Measurements from ENCODE around the gene SLC7A6OS. TPM values are rescaled to one million over a fixed set of nuclear protein-coding genes. Genes with fewer than 3 reads are reported as not detected.
A peak's percentile ranks its signal among the peaks of the same experiment; 100 is the strongest.

Gene SLC7A6OS
- total RNA-seq, 1 experiment from 2014 or later: 11.9 TPM

DNA sequence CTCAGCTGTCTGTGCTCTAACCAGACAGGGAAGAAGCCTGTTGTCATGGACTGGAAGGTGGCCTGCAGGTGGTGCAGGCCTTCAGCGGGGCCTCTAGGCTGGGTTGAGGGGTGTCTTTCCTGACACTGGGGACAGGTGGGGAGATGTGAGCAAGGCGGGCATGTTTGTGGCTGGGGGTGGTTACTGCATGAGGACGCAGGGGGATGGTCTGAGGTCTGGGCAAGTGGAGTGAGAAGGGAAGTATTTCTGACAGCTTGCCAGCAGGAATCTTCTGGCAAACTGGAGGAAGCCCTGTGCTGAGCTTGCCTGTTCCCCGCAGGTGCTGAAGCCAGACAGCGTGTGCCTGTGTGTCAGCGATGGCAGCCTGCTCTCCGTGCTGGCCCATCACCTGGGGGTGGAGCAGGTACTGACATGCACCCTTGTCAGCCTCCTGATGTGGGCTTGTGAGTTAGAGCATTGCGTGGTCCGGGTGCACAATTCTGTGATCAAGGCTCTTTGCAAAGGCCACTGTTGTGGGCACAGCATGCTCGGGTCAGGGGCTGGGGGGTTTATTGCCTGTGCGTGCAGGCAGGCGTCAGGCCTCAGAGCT, 36.2 kb upstream of the SLC7A6OS start:
- DNase-seq (ENCODE audit: low read depth): no peak
- in situ Hi-C loops (cut with HindIII; ENCODE audit: low pct_unique_long_range_greater_than_20kb, low sequenced_read_pairs): no loop called here

- in situ Hi-C loops (cut with HindIII; ENCODE audit: low pct_unique_long_range_greater_than_20kb, low sequenced_read_pairs): no loop called here
- no peak for DNase-seq (ENCODE audit: low read depth)
Measured at GRCh38 chr16:68345958-68346635, 35.4 kb upstream of the SLC7A6OS start.

GRCh38 chr16:68345351-68345810, 34.6 kb upstream of the SLC7A6OS start:
- no peak for DNase-seq (ENCODE audit: low read depth)
- in situ Hi-C loops (cut with HindIII; ENCODE audit: low pct_unique_long_range_greater_than_20kb, low sequenced_read_pairs): no loop called here

DNA sequence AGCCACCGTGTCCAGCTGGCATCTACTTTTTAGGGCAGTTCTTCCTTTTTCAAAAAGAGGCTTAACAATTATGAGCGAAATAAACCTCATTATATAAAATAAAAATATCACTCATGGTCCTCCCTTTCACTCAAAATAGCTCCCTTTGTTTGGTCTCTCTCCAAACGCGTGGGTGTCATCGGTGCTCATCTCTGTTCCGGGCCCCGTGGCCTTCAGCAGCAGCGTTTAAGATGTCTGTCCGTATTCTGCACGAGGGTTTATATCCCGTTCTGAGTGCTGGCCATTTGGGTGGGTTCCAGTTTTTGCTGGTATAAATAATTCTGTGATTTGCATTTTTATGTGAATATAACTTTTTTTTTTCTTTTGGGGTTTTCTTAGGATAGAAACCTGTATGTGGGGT, 33.5 kb upstream of the SLC7A6OS start:
- in situ Hi-C loops (cut with HindIII; ENCODE audit: low pct_unique_long_range_greater_than_20kb, low sequenced_read_pairs): no loop called here

GRCh38 chr16:68343137-68343536, 32.4 kb upstream of the SLC7A6OS start:
- DNase-seq (ENCODE audit: low read depth): no peak
- in situ Hi-C loops (cut with HindIII; ENCODE audit: low pct_unique_long_range_greater_than_20kb, low sequenced_read_pairs): no loop called here

More for the DNA sequence above, 33.5 kb upstream of the SLC7A6OS start:
- no peak for DNase-seq (ENCODE audit: low read depth)

- DNase-seq (ENCODE audit: low read depth): no peak
- in situ Hi-C loops (cut with HindIII; ENCODE audit: low pct_unique_long_range_greater_than_20kb, low sequenced_read_pairs): no loop called here
Measured at GRCh38 chr16:68342620-68343019, 31.9 kb upstream of the SLC7A6OS start.

DNA sequence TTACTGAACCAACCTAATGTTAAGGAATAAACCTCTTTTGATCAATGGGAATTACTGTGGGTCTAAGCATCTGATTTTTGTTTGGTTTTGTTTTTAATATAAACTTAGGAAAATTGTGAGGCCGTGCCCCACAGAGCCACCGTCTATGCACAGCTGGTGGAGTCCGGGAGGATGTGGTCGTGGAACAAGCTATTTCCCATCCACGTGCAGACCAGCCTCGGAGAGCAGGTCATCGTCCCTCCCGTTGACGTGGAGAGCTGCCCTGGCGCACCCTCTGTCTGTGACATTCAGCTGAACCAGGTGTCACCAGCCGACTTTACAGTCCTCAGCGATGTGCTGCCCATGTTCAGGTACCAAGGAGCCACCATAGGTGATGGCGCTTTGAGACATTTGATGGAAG, 28.5 kb upstream of the SLC7A6OS start:
- DNase-seq (ENCODE audit: low read depth): no peak
- in situ Hi-C loops (cut with HindIII; ENCODE audit: low pct_unique_long_range_greater_than_20kb, low sequenced_read_pairs): no loop called here

GRCh38 chr16:68338326-68339119, 27.8 kb upstream of the SLC7A6OS start:
- in situ Hi-C loops (cut with HindIII; ENCODE audit: low pct_unique_long_range_greater_than_20kb, low sequenced_read_pairs): no loop called here
- no peak for DNase-seq (ENCODE audit: low read depth)

DNA sequence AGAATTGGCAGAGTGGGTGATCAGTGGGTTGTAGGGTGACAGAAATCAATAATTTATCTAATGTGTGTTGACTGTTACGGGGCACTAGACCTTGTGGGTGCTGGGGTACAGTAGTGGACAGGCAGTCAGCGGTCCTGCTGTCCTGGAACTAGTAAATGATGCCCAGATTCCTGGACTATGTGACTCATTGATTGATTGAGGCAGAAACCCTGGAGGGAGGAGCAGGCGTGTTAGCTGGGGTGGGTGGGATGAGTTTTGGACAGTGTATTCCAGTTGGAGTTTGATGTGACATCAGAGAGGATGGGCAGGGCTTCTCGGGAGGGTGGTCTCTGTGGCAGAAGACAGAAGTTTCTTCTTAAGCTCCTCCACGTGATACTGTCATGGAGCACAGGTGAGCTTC, 24.4 kb upstream of the SLC7A6OS start:
- DNase-seq (ENCODE audit: low read depth): no peak
- in situ Hi-C loops (cut with HindIII; ENCODE audit: low pct_unique_long_range_greater_than_20kb, low sequenced_read_pairs): no loop called here

DNA sequence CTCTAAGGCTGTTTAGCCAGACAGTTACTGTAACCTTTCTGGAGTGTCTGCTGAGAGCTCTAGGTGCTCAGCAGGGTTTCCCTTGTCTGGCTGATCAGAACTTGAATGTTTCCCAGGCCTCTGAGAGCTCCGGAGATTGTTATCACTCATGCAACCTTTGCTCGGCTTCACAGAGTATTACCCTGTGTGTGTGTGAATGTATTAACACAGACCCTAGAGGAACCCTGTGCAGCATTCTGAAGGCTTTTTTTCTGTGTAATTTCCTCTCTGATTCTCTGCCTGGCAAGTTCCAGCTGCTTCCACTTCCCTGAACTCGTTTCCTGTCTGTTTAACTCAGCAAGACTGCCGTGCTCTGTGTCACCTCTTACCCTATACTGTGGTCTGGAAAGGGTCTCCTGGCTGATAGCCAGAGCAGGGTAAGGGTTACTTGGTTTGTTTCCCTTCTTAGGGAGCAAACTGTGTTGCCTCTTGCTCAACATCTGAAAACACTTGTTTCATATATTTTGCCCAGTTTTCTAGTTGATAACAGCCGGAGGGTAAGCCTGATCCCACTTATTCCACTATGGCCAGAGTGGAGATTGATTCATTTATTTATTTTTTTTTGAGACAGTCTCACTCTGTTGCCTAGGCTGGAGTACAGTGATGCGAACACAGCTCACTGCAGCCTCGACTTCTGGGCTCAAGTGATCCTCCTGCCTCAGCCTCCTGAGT, 21.8 kb upstream of the SLC7A6OS start:
- in situ Hi-C loops (cut with HindIII; ENCODE audit: low pct_unique_long_range_greater_than_20kb, low sequenced_read_pairs): no loop called here
- no peak for DNase-seq (ENCODE audit: low read depth)

GRCh38 chr16:68331879-68332410, 21.2 kb upstream of the SLC7A6OS start:
- in situ Hi-C loops (cut with HindIII; ENCODE audit: low pct_unique_long_range_greater_than_20kb, low sequenced_read_pairs): no loop called here
- no peak for DNase-seq (ENCODE audit: low read depth)

DNA sequence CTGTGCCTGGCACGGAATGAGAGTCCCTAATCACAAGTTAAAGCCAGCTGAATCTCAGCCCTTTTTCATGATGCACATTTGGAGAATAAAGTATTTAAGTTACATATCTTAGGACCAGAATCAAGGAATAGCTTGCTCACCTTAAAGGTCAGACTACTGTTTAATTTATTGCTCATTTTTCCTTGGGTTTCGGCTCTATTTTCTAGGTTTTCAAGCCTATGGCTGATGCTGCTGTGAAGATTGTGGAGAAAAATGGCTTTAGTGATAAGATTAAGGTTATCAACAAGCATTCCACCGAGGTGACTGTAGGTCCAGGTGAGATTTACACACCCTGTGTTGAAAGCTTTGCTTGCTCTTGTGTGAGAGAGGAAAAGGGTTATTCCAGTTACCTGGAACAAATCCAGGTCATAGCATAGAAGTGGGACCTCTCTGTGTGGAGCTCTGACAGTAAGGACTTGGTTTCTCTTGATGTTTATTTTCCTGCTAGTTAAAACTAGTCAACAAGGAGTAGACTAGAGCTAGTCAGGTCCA, 18.2 kb upstream of the SLC7A6OS start:
- in situ Hi-C loops (cut with HindIII; ENCODE audit: low pct_unique_long_range_greater_than_20kb, low sequenced_read_pairs): no loop called here
- no peak for DNase-seq (ENCODE audit: low read depth)

- peak; percentile 69 for DNase-seq (ENCODE audit: low read depth)
- in situ Hi-C loops (cut with HindIII; ENCODE audit: low pct_unique_long_range_greater_than_20kb, low sequenced_read_pairs): no loop called here
Measured at GRCh38 chr16:68328151-68328859, 17.6 kb upstream of the SLC7A6OS start.

- in situ Hi-C loops (cut with HindIII; ENCODE audit: low pct_unique_long_range_greater_than_20kb, low sequenced_read_pairs): no loop called here
- DNase-seq (ENCODE audit: low read depth): no peak
Measured at GRCh38 chr16:68324780-68325357, 14.1 kb upstream of the SLC7A6OS start.

DNA sequence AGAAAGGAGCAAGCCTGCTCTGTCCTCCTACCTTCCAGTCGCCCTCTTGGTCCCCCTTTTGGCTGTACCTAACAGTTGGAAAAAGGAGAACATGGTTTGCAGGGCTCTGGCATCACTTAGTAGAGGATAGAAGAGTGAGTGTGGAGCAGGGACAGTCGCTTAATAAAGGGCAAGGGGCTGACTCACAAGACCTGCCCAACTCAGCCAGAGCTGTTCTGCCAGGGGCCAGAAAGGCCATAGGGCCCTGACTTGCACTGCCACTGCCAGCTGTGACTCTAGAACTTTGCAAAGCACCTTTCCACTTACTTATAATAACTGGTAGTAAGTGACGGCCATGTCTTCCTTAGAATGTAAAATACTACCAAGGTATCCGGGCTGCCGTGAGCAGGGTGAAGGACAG, 13.6 kb upstream of the SLC7A6OS start:
- no peak for DNase-seq (ENCODE audit: low read depth)
- in situ Hi-C loops (cut with HindIII; ENCODE audit: low pct_unique_long_range_greater_than_20kb, low sequenced_read_pairs): no loop called here

- in situ Hi-C loops (cut with HindIII; ENCODE audit: low pct_unique_long_range_greater_than_20kb, low sequenced_read_pairs): no loop called here
- DNase-seq (ENCODE audit: low read depth): no peak
Measured at GRCh38 chr16:68319185-68319908, 8.6 kb upstream of the SLC7A6OS start.

- DNase-seq (ENCODE audit: low read depth): no peak
- in situ Hi-C loops (cut with HindIII; ENCODE audit: low pct_unique_long_range_greater_than_20kb, low sequenced_read_pairs): no loop called here
Measured at GRCh38 chr16:68313116-68313515, 2.4 kb upstream of the SLC7A6OS start.

Measured in Caki2 (cell line).